ENCODE data around the gene MOSPD3. TPM values are rescaled to one million over a fixed set of nuclear protein-coding genes. Genes with fewer than 3 reads are reported as not detected.
A peak's percentile ranks its signal among the peaks of the same experiment; 100 is the strongest.

Gene MOSPD3
- total RNA-seq, 2 donors from 2014 or later, result 15.3 to 18.6 TPM

DNA sequence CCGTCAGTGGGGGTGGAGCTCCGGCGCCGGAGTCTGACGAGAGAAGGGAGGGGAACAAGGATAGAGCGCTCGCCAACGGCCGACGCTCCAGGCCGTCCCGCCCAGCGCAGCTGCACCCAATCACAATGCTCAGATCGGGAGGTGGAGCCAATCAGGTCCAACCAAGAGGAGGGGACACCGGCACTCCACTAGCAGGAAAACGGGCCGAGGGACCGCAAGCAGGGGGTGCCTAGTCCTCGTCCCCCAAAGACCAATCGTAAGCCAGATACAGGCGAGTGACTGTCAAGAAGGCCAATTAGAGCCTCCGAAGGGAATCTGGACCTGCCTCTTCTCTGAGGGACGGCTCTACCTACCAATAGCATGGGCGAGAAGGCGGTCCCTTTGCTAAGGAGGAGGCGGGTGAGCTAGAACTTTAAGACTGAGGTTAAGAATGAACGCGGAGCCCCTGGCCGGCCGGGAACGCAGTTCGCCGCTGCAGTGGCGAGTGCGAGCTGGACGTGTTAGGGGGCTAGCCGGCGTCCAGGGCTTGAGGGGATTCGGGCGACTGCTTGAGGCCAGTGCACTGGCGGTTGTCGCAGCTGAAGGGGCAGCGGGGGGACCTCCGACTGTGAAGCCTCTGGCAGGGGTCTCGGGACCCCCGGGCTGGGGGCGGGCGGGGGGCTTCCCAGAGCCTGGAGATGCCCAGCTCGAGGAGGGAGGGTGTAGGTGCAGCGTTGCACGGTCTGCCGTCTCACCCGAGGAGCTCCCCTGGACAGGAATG lies 25.9 kb upstream of the MOSPD3 start, which contains the start of gene FBXO24:
FBXO24 (plus strand) TSS at position 63 of the 760 bp plus-strand sequence; CDS start at position 361, 298 bp downstream.
- peak; percentile 99 to 100 for DNase-seq
- intact Hi-C loops (cut with DNase I, micrococcal nuclease), result loop anchor here in 1 of 2 donors (10.0 kb wide), 1 partner anchor 98 kb away; no protein-coding TSS in a partner anchor
- peak; percentile 78 for ATAC-seq

GRCh38 chr7:100588438-100588837 lies 23.9 kb upstream of the MOSPD3 start:
- intact Hi-C loops (cut with DNase I, micrococcal nuclease), result loop anchor here in 1 of 2 donors (10.0 kb wide), 1 partner anchor 96 kb away; no protein-coding TSS in a partner anchor
- DNase-seq (no peak), ATAC-seq (no peak)

GRCh38 chr7:100589341-100589947 lies 22.9 kb upstream of the MOSPD3 start:
- intact Hi-C loops (cut with DNase I, micrococcal nuclease), result loop anchor here in 1 of 2 donors (10.0 kb wide), 1 partner anchor 95 kb away; no protein-coding TSS in a partner anchor
- ATAC-seq, result no peak
- DNase-seq, result no peak

DNA sequence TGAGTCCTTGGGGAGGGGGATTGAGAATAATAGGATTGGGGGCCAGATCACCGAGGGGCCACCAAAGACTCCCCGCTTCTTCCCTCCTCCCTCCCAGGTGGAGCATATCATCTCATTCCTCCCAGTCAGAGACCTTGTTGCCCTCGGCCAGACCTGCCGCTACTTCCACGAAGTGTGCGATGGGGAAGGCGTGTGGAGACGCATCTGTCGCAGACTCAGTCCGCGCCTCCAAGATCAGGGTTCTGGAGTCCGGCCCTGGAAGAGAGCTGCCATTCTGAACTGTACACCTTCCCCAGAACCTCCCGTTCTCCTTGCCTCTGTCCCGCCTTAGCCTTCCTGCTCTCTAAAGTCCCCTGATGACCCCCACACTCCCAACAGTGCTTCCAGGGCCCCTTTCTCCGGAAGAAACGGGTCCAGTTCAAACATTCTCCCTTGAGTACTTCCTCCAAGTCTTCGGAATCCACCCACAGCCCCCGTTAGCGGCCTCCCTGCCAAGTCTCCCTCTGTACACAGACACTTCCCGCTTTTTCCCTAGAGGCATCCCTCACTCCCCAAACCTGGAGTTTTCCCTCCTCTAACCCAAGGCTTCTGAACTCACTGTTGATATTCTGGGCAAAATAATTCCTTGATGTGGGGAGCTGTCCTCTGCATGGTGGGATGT lies 22.1 kb upstream of the MOSPD3 start:
- DNase-seq (peak in 1 of 2 donors; percentile 30), ATAC-seq (no peak)
- intact Hi-C loops (cut with DNase I, micrococcal nuclease), result no loop called here

DNA sequence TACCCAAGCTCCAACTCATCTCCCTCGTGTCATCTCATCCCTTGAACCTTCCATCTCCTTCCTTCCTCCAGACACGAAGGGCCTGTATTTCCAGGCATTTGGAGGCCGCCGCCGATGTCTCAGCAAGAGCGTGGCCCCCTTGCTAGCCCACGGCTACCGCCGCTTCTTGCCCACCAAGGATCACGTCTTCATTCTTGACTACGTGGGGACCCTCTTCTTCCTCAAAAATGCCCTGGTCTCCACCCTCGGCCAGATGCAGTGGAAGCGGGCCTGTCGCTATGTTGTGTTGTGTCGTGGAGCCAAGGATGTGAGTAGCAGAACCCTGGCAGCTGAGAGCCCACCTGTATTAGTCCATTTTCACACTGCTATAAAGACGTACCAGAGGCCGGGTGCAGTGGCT lies 20.7 kb upstream of the MOSPD3 start:
- no peak for ATAC-seq
- intact Hi-C loops (cut with DNase I, micrococcal nuclease), result no loop called here
- no peak for DNase-seq

GRCh38 chr7:100595188-100595587 lies 17.2 kb upstream of the MOSPD3 start:
- intact Hi-C loops (cut with DNase I, micrococcal nuclease), result no loop called here
- DNase-seq, result no peak

GRCh38 chr7:100598425-100598824 lies 13.9 kb upstream of the MOSPD3 start:
- DNase-seq (no peak), ATAC-seq (no peak)
- intact Hi-C loops (cut with DNase I, micrococcal nuclease), result no loop called here

More at GRCh38 chr7:100595188-100595587, 17.2 kb upstream of the MOSPD3 start:
- no peak for ATAC-seq

GRCh38 chr7:100599911-100600729 lies 12.2 kb upstream of the MOSPD3 start:
- ATAC-seq (no peak), DNase-seq (no peak)
- intact Hi-C loops (cut with DNase I, micrococcal nuclease), result no loop called here

DNA sequence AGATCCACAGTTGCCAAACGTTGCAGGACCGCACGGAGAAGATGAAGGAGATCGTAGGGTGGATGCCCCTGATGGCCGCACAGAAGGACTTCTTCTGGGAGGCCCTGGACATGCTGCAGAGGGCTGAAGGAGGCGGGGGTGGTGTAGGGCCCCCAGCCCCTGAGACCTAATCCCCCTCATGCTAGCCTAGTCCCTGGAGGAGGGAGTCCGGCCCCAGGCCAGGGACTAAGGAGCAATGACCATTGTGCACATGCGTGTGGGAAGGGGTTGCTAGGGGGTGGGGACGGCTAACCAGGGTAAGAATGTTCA lies 11.7 kb upstream of the MOSPD3 start:
- intact Hi-C loops (cut with DNase I, micrococcal nuclease), result no loop called here
- DNase-seq (no peak), ATAC-seq (no peak)

GRCh38 chr7:100602889-100603725 lies 9.2 kb upstream of the MOSPD3 start:
- ATAC-seq, result no peak
- peak; percentile 45 to 67 for DNase-seq
- intact Hi-C loops (cut with DNase I, micrococcal nuclease), result no loop called here

- ATAC-seq, result no peak
- intact Hi-C loops (cut with DNase I, micrococcal nuclease), result no loop called here
- no peak for DNase-seq
Measured at GRCh38 chr7:100603726-100604027, 8.7 kb upstream of the MOSPD3 start.

DNA sequence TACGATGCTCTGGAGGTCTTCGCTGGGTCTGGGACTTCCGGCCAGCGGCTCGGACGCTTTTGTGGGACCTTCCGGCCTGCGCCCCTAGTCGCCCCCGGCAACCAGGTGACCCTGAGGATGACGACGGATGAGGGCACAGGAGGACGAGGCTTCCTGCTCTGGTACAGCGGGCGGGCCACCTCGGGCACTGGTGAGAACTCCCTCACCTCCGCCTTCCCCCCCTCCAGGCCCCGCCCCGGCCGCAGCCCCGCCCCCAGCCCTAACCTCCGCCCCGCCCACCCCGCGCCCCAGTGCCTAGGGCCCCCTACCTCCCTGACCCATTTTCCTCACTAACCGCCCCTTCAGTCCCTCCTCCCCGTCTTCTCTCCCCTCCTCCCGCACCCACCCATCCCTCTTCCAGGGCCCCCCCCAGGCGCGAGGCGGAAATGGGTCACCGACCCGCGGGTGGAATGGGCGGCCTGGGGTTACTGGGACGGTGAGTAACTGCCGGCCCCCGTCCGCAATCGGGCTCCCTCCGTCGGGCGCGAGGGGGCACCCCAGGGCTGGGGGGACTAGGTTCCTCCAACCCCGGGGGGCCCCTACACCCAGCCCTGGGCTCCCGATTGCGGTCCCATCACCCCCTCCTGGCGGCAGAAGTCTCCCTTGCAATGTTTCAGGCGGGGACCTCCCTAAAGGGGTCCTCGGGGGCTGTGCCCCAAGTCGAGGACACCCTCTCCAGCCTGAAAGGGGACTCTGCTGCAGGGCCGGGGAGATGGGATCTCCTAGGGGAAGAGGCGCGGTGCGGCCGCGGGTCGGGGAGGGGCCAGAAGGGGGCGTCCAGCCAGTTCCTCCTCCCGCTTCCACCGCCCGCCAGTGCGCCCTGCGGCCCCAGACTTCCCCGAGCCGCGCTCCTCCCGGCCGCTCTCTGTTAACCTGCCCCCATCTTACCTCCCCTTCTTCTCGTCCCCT lies 8.0 kb upstream of the MOSPD3 start:
- DNase-seq, result peak; percentile 79 to 83
- intact Hi-C loops (cut with DNase I, micrococcal nuclease), result no loop called here

DNA sequence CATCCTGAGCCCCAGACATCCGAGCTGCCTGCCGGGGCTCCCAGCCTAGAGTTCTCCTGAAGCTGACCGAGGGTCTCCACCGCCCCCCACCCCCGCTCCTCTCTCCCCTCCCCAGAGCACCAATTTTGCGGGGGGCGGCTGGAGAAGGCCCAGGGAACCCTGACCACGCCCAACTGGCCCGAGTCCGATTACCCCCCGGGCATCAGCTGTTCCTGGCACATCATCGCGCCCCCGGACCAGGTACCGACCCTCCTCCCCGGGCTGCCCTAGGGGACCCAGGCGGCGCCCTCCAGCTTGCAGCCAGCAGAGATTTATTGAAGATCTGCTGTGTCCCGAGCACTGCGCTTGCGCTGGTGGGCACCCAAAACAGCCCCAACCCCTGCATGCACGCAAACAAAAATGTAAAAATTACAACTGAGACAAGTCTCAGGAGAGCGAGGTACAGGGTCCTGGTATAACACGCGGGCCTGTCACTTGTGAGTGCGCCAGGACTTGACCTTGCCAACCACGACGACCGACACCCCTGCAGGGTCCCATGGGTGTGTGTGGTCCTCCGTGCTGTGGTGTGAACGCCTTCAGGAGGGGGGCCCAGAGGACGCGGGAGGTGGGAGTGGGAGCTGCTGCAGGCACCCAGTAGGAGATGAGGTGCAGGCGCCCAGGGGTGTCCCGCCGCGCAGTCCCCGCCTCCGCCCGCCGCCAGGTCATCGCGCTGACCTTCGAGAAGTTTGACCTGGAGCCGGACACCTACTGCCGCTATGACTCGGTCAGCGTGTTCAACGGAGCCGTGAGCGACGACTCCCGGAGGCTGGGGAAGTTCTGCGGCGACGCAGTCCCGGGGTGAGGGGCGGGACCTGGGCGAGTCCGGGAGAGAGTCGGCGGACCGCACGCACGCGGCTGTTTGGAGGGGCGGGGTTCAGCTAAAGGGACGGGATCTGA lies 7.1 kb upstream of the MOSPD3 start:
- ATAC-seq (peak; percentile 54), DNase-seq (peak; percentile 70 to 72)
- intact Hi-C loops (cut with DNase I, micrococcal nuclease), result no loop called here

More for the DNA sequence above, 8.0 kb upstream of the MOSPD3 start:
- ATAC-seq, result peak; percentile 78

DNA sequence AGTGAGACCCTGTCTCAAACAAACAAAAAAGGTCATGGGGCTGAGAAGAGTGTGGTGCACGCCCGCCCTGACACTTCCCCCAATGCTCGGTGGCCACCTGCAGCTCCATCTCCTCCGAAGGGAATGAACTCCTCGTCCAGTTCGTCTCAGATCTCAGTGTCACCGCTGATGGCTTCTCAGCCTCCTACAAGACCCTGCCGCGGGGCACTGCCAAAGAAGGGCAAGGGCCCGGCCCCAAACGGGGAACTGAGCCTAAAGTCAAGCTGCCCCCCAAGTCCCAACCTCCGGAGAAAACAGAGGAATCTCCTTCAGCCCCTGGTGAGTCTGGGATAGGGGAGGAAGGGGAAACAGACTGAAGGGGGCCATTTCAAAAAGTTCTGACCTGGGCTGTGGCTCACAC lies 6.0 kb upstream of the MOSPD3 start:
- intact Hi-C loops (cut with DNase I, micrococcal nuclease), result no loop called here
- DNase-seq (no peak), ATAC-seq (no peak)

GRCh38 chr7:100607111-100607510 lies 5.2 kb upstream of the MOSPD3 start:
- DNase-seq (no peak), ATAC-seq (no peak)
- intact Hi-C loops (cut with DNase I, micrococcal nuclease), result no loop called here

- DNase-seq (no peak), ATAC-seq (no peak)
- intact Hi-C loops (cut with DNase I, micrococcal nuclease), result no loop called here
Measured at GRCh38 chr7:100609958-100610357, 2.4 kb upstream of the MOSPD3 start.
